Measurements from ENCODE around the gene ZNF500.

- TF ChIP-seq TARDBP (IDR thresholded peaks at IDR 0.05) (no peak), BHLHE40 (IDR thresholded peaks at IDR 0.05; ENCODE audit: borderline replicate concordance) (no peak), HDGF (IDR thresholded peaks at IDR 0.05; ENCODE audit: borderline replicate concordance) (no peak), NFRKB (IDR thresholded peaks at IDR 0.05) (no peak), FOXM1 (IDR thresholded peaks at IDR 0.05; ENCODE audit: borderline replicate concordance) (no peak), SP1 (IDR thresholded peaks at IDR 0.05) (no peak), ARNT (IDR thresholded peaks at IDR 0.05) (no peak)
These were observed 1.2 kb downstream of the ZNF500 start for GRCh38 chr16:4765511-4766474.
